GM13977 (cell line): ENCODE results near the gene OXNAD1.
"Not testable (repeated sequence)": the region's sequence is repeated elsewhere in the genome, so short reads cannot be mapped to it uniquely, and the experiment has no call there.

Experiments used
- DNase-seq: peaks from one replicate; pipeline ENCODE4 v3.0.0; 2012; ENCODE audit warnings: low spot score
- CTCF ChIP-seq: IDR thresholded peaks from 2 replicates; pipeline ENCODE4 v1.5.1; 2012; ENCODE audit warnings: mild to moderate bottlenecking, control low read depth; ENCODE audit not compliant: insufficient read depth; ENCODE audit errors: extremely low read depth, missing control alignments
- in situ Hi-C: fragments of 300-500 bp; cut with MboI; formaldehyde crosslinking; loops from one replicate; pipeline ENCODE4 v1.12.0; 2022; ENCODE audit warnings: low sequenced_read_pairs, low pct_unique_long_range_greater_than_20kb, mixed read lengths, inconsistent platforms; ENCODE audit not compliant: unreplicated experiment

OXNAD1 gene

GRCh38 chr3:16309558-16309957 lies 44.5 kb downstream of the OXNAD1 start:
- no peak for TF ChIP-seq CTCF
- DNase-seq = no peak
- in situ Hi-C loops = no loop called here

DNA sequence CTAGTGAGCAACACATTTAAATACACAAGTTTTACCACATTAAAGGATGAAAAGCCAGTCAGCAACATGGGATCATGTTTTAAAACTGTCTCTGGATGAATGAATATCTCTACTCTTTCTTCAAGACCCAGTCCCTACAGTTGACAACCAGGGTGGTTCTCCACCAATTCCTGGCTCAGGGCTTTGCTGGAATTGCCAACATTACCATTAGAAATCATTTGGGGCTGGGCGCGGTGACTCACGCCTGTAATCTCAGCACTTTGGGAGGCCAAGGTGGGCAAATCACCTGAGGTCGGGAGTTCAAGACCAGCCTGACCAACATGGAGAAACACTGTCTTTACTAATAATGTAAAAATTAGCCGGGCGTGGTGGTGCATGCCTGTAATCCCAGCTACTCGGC lies 45.5 kb downstream of the OXNAD1 start:
- DNase-seq, in situ Hi-C loops: not testable (repeated sequence)

GRCh38 chr3:16311960-16312451 lies 47.0 kb downstream of the OXNAD1 start:
- in situ Hi-C loops = no loop called here
- TF ChIP-seq CTCF = no peak
- peak; percentile 43 for DNase-seq

DNA sequence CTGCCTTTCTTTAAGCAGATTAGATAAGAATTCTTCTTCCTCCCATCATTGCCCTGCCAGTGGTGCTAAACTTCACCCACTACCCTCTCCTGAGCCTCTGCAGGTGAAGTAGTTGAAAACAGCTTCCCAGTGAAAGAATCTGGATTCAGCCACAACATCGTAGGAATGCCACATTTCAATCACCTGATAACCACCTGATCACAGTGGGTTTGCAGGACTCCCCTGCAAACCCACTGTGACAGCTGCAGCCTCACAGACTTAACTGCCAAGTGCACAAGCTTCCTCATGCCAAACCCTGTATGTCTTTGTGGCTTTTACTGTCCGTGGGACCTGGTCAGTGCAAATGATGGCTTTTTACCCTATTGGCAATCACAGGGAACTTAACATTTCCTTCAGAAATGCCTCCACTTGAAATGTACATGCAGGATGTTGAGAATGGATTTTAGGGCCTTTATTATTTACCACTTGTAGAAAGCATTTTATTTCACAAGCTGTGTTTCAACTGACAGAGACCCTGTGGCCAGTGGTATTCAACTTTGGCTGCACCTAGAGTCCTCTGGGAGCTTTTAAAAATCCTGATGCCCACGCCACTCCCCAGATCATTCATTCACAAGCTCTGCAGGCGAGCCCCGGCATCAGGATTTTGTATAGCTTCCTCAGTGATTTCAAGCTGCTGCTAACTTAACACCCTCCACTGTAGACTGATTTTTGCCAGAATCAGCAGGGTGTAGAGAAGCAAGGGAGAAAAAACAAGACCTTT lies 49.1 kb downstream of the OXNAD1 start:
- DNase-seq = no peak
- in situ Hi-C loops = no loop called here
- no peak for TF ChIP-seq CTCF

- in situ Hi-C loops = no loop called here
- DNase-seq = no peak
- no peak for TF ChIP-seq CTCF
Measured at GRCh38 chr3:16315623-16316022, 50.6 kb downstream of the OXNAD1 start.

DNA sequence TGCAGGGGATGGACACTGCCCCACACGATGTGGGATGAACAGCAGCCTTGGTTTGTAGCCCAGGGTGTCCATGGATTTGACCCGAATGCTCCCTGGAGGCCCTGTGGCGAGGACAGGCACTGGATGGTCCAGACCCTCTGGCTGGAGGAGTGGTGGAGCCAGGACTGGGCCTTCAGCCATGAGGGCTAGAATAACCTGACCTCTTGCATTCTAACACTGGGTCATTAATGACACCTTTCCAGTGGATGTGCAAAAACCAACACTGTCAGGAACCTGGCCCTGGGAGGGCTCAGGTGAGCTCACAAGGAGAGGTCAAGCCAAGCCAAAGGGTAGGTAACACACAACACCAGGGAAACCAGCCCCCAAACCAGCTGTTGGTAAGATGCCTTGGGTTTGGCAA lies 51.4 kb downstream of the OXNAD1 start:
- TF ChIP-seq CTCF = no peak
- in situ Hi-C loops = no loop called here
- DNase-seq = no peak

GRCh38 chr3:16316847-16317560 lies 52.0 kb downstream of the OXNAD1 start:
- DNase-seq = no peak
- TF ChIP-seq CTCF = no peak
- in situ Hi-C loops = no loop called here
